ENCODE data around the gene EBLN2. TPM values are rescaled to one million over a fixed set of nuclear protein-coding genes. Genes with fewer than 3 reads are reported as not detected.

Gene EBLN2
- total and polyA plus RNA-seq, 2 experiments from 2014 or later: 4.7 to 9.9 TPM

- H3K27ac ChIP-seq (ENCODE audit: low read depth): no peak overlapping the region
- peaks cover 8% of the 10 kb centered on the region for H3K27me3 Mint-ChIP-seq (ENCODE audit: insufficient read depth, low read depth, poor library complexity)
- H3K4me3 Mint-ChIP-seq: no peak overlapping the region
- H3K27ac Mint-ChIP-seq: no peak overlapping the region
- H3K4me1 ChIP-seq (ENCODE audit: insufficient read depth): no peaks in the 10 kb centered on the region
- H3K36me3 Mint-ChIP-seq (ENCODE audit: low read depth): no peaks in the 10 kb centered on the region
- no peaks in the 10 kb centered on the region for H4K20me1 ChIP-seq (replicated peaks; ENCODE audit: insufficient read depth)
- ATAC-seq (no peak), DNase-seq (ENCODE audit: low spot score) (no peak)
- no peak for TF ChIP-seq CTCF (conservative IDR thresholded peaks at IDR 0.05; ENCODE audit: low read depth in 2 of 2)
- TF ChIP-seq ZNF114 (CRISPR knock-in tag; IDR thresholded peaks at IDR 0.05): no peak
- TF ChIP-seq REST (IDR thresholded peaks at IDR 0.05; ENCODE audit: unreplicated experiment): no peak
- no peak for TF ChIP-seq CREB1 (CRISPR knock-in tag; IDR thresholded peaks at IDR 0.05; ENCODE audit: low read depth)
- TF ChIP-seq ETS1 (IDR thresholded peaks at IDR 0.05): no peak
- no peak for TF ChIP-seq EZH2phosphoT487 (IDR thresholded peaks at IDR 0.05; ENCODE audit: unreplicated experiment)
- H3K9me3 Mint-ChIP-seq: no peaks in the 10 kb centered on the region
- H3K9me2 ChIP-seq (ENCODE audit: insufficient read depth): 0 out of 2 replicates have a peak, but pooled peaks cover 5% of the 10 kb centered on the region
- H2AFZ ChIP-seq: peak overlapping the region; percentile 80; the same call in 1 of the 2 replicates
- H3K4me2 ChIP-seq: no peak overlapping the region
- H3K79me2 ChIP-seq (replicated peaks; ENCODE audit: insufficient read depth): no peaks in the 10 kb centered on the region
- no peaks in the 10 kb centered on the region for H3K27me3 ChIP-seq (ENCODE audit: insufficient read depth)
- no peak overlapping the region for H3K4me3 ChIP-seq
- peaks cover 3% of the 10 kb centered on the region; the same call in 2 of the 3 replicates for H3K4me1 Mint-ChIP-seq
- no peaks in the 10 kb centered on the region for H3K36me3 ChIP-seq (ENCODE audit: insufficient read depth)
- H3F3A ChIP-seq (replicated peaks; ENCODE audit: low read depth): no peaks in the 10 kb centered on the region
Measured at GRCh38 chr3:73107676-73108187, 46.3 kb downstream of the EBLN2 start.

GRCh38 chr3:73108750-73109149 is 47.3 kb downstream of the EBLN2 start:
- Mint-ChIP-seq H3K36me3 (ENCODE audit: low read depth) (no peaks in the 10 kb centered on the region), H3K27me3 (ENCODE audit: insufficient read depth, low read depth, poor library complexity) (peaks cover 8% of the 10 kb centered on the region), H3K4me1 (peaks cover 3% of the 10 kb centered on the region; the same call in 2 of the 3 replicates), H3K27ac (no peak overlapping the region), H3K9me3 (no peaks in the 10 kb centered on the region), H3K4me3 (no peak overlapping the region)
- ATAC-seq: no peak
- no peaks in the 10 kb centered on the region for H4K20me1 ChIP-seq (replicated peaks; ENCODE audit: insufficient read depth)
- H3K27ac ChIP-seq (ENCODE audit: low read depth): no peak overlapping the region
- H3K4me3 ChIP-seq: no peak overlapping the region
- H3K27me3 ChIP-seq (ENCODE audit: insufficient read depth): no peaks in the 10 kb centered on the region
- H3K79me2 ChIP-seq (replicated peaks; ENCODE audit: insufficient read depth): no peaks in the 10 kb centered on the region
- no peak overlapping the region for H3K4me2 ChIP-seq
- no peaks in the 10 kb centered on the region for H3K4me1 ChIP-seq (ENCODE audit: insufficient read depth)
- no peaks in the 10 kb centered on the region for H3F3A ChIP-seq (replicated peaks; ENCODE audit: low read depth)
- no peaks in the 10 kb centered on the region for H3K36me3 ChIP-seq (ENCODE audit: insufficient read depth)
- H3K9me2 ChIP-seq (ENCODE audit: insufficient read depth): 0 out of 2 replicates have a peak, but pooled peaks cover 5% of the 10 kb centered on the region
- no peak for DNase-seq (ENCODE audit: low spot score)
- H2AFZ ChIP-seq: no peak overlapping the region
- TF ChIP-seq EZH2 (IDR thresholded peaks at IDR 0.05; ENCODE audit: low read depth, unreplicated experiment): no peak
- no peak for TF ChIP-seq NANOG (IDR thresholded peaks at IDR 0.05; ENCODE audit: borderline replicate concordance)
- no peak for TF ChIP-seq CREB1 (CRISPR knock-in tag; IDR thresholded peaks at IDR 0.05; ENCODE audit: low read depth)
- no peak for TF ChIP-seq ZNF331 (CRISPR knock-in tag; IDR thresholded peaks at IDR 0.05; ENCODE audit: low read depth)
- TF ChIP-seq JUNB (IDR thresholded peaks at IDR 0.05; ENCODE audit: unreplicated experiment): no peak
- no peak for TF ChIP-seq EZH2phosphoT487 (IDR thresholded peaks at IDR 0.05; ENCODE audit: unreplicated experiment)
- TF ChIP-seq STAT1 (IDR thresholded peaks at IDR 0.05; ENCODE audit: unreplicated experiment): no peak

Data from GM23338 (cell line).